ENCODE measurements around the gene SUGCT. TPM values are rescaled to one million over a fixed set of nuclear protein-coding genes. Genes with fewer than 3 reads are reported as not detected.
A peak's percentile ranks its signal among the peaks of the same experiment; 100 is the strongest.

Gene SUGCT
- total RNA-seq, 1 donor, result 6.7 TPM

GRCh38 chr7:40288827-40289226 lies 154.0 kb downstream of the SUGCT start:
- H3K4me3 ChIP-seq (ENCODE audit: low read depth, low read length), result no peak overlapping the region
- TF ChIP-seq CTCF (IDR thresholded peaks at IDR 0.05; ENCODE audit: insufficient read depth, low read length), result no peak
- DNase-seq (ENCODE audit: low read depth), result no peak

- DNase-seq (ENCODE audit: low read depth), result peak; percentile 71
- H3K4me3 ChIP-seq (ENCODE audit: low read depth, low read length), result no peak overlapping the region
- no peak for TF ChIP-seq CTCF (IDR thresholded peaks at IDR 0.05; ENCODE audit: insufficient read depth, low read length)
Measured at GRCh38 chr7:40297741-40298311, 163.0 kb downstream of the SUGCT start.

- no peak for TF ChIP-seq CTCF (IDR thresholded peaks at IDR 0.05; ENCODE audit: insufficient read depth, low read length)
- DNase-seq (ENCODE audit: low read depth), result peak; percentile 72
- no peak overlapping the region for H3K4me3 ChIP-seq (ENCODE audit: low read depth, low read length)
Measured at GRCh38 chr7:40298421-40298820, 163.6 kb downstream of the SUGCT start.

- H3K4me3 ChIP-seq (ENCODE audit: low read depth, low read length), result no peak overlapping the region
Measured at GRCh38 chr7:40299097-40299496, 164.3 kb downstream of the SUGCT start.

DNA sequence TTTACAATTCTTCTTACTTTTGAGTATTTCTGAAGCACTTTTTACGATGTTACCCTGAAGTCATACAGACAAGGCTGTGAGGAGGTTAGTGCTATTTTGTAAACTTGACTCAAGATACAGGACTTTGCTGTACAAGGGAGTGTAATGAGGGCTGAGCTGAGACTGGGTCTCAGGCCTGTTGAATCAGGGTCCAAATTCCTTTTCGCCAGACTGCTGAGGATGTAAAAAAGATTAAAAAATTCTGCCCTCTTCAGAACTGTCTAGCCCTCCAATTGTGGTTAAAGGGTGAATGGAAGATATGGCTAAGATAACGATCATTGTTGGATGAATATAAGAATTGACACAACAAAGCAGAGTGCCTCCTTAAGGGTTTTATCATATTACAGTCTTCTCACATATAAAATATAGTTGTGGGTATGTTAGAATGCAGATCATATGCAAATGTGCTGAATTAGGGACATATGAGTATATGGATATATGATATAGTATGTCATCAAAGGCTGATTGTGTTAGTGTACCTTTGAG lies 165.4 kb downstream of the SUGCT start:
- no peak for TF ChIP-seq CTCF (IDR thresholded peaks at IDR 0.05; ENCODE audit: insufficient read depth, low read length)
- DNase-seq (ENCODE audit: low read depth), result no peak
- H3K4me3 ChIP-seq (ENCODE audit: low read depth, low read length), result no peak overlapping the region

More at GRCh38 chr7:40299097-40299496, 164.3 kb downstream of the SUGCT start:
- DNase-seq (ENCODE audit: low read depth), result peak; percentile 87
- no peak for TF ChIP-seq CTCF (IDR thresholded peaks at IDR 0.05; ENCODE audit: insufficient read depth, low read length)

GRCh38 chr7:40301486-40302068 lies 166.8 kb downstream of the SUGCT start:
- no peak for TF ChIP-seq CTCF (IDR thresholded peaks at IDR 0.05; ENCODE audit: insufficient read depth, low read length)
- H3K4me3 ChIP-seq (ENCODE audit: low read depth, low read length), result no peak overlapping the region
- peak; percentile 43 for DNase-seq (ENCODE audit: low read depth)
